Gastroesophageal sphincter (tissue), 3 donors: Measurements from ENCODE around the gene CALY.

Experiments
- CTCF ChIP-seq, 4 experiments: fragments of 200-600 bp in 2 of 4; fragments of 450-650 bp in 2 of 4; sonication (generic) in 1 of 4; IDR thresholded peaks; one replicate each; pipeline ENCODE4 v1.5.1; 2017 to 2019; ENCODE audit warnings: antibody characterized with exemption in 4 of 4, mild to moderate bottlenecking in 2 of 4, moderate library complexity in 2 of 4
- POLR2A ChIP-seq, 2 donors: fragments of 450-650 bp; IDR thresholded peaks; one replicate each; pipeline ENCODE4 v1.6.1; 2017; ENCODE audit warnings: antibody characterized with exemption in 2 of 2, mild to moderate bottlenecking in 2 of 2, moderate library complexity in 1 of 2

GRCh38 chr10:133347710-133348517, 11.2 kb upstream of the CALY start:
- no peak for TF ChIP-seq POLR2A (IDR thresholded peaks at IDR 0.05)
- no peak for TF ChIP-seq CTCF (IDR thresholded peaks at IDR 0.05)
